ENCODE measurements around the gene HAL. TPM values are rescaled to one million over a fixed set of nuclear protein-coding genes. Genes with fewer than 3 reads are reported as not detected.

HAL gene
- total and polyA plus RNA-seq, 2 of the 8 experiments (the other 6 are each of a cell fraction or from before 2014, with no cell fraction given) = 0.12 to 0.17 TPM

DNA sequence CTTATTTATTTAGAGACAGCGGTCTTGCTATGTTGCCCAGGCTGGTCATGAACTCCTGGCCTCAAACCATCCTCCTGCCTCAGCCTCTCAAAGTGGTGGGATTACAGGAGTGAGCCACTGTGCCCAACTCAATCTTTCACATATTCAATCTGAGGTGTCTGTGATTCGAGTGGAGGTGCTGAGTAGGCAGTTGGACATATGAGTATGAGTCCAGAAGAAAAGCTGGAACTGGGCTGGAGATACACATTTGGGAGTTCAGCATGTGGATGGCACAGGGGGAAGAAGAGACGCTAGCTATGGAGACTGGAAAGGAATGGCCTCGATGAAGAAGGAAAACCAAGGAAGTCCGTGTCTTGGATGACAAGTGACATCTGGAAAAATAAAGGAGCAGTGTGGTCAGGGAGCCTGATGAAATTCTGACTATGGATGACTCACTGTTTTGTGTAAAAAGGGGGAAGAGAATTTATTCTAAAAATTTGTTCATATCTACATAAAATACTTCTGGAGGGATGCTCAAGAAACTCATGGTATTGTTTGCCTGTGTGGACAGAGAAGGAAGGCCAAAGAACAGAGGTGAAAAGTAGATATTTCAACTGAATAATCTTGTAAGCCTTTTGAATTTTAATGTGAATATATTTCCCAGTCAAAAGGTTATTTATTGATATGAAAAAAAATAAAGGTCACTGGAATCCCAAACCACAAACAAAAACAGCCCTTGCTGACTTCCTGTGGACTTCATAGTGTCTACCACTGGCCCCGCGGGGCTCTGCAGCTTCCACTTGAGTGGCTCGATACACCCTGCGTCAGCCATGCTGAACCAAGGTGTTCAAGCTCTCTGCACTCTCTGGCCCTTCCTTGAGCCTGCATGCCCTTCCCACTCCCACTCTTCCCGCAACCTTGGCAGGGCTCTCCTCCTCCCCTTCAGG is 48.1 kb upstream of the HAL start (continued):
- TF ChIP-seq KDM4A (IDR thresholded peaks at IDR 0.05; ENCODE audit: low read depth, low read length, severe bottlenecking) (no peak), RNF2 (IDR thresholded peaks at IDR 0.05; ENCODE audit: borderline replicate concordance, low read depth, low read length, missing control alignments, poor library complexity, severe bottlenecking) (no peak)
